ENCODE measurements around the gene CAPZB.

DNA sequence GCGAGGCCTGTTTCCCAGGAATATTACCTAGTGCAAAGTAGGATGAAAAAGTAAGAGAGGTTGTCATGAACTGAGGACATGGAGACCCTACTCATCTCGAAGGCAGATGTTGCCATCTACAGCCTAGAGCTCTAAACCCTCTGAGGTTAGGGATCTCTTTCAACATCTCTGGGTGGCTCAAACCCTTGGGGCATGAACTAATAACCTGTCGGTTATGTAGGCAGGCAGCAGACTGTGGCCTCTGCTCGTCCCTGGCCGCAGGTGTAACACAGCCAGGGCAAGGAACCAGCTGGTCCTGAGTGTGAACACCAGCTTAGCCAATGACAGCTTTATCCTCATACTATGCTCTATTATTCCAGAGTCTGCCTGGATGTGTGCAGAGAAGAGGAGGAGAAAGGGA is 13.2 kb downstream of the CAPZB start:
- TF ChIP-seq CTCF (IDR thresholded peaks at IDR 0.05; ENCODE audit: insufficient read depth, low read length, poor library complexity, severe bottlenecking) (no peak), EZH2phosphoT487 (conservative IDR thresholded peaks at IDR 0.05; ENCODE audit: low read length) (no peak)
